Trophoblast cell (in vitro differentiated cells and primary cell): ENCODE measurements around the gene PRPF31.

ENCODE experiments used
- DNase-seq, 2 donors: peaks; one replicate each; pipeline ENCODE4 v3.0.0-alpha.2; 2016
- H2AFZ ChIP-seq: 2 replicates; pipeline ENCODE4 v1.6.1; 2013; ENCODE audit warnings: low read length, moderate library complexity, mild to moderate bottlenecking; ENCODE audit not compliant: insufficient read depth, poor library complexity
- H2AK5ac ChIP-seq: 2 replicates; pipeline ENCODE4 v1.6.1; 2013; ENCODE audit warnings: mild to moderate bottlenecking, low read length
- H2BK120ac ChIP-seq: 2 replicates; pipeline ENCODE4 v1.6.1; 2013; ENCODE audit warnings: low read length, mild to moderate bottlenecking, moderate library complexity; ENCODE audit not compliant: insufficient read depth, poor library complexity
- H2BK12ac ChIP-seq: 2 replicates; pipeline ENCODE4 v1.6.1; 2013; ENCODE audit warnings: mild to moderate bottlenecking, low read length, moderate library complexity
- H2BK5ac ChIP-seq: 2 replicates; pipeline ENCODE4 v1.6.1; 2013; ENCODE audit warnings: low read length, low read depth, moderate library complexity, mild to moderate bottlenecking; ENCODE audit not compliant: poor library complexity
- H3K14ac ChIP-seq: 2 replicates; pipeline ENCODE4 v1.6.1; 2013; ENCODE audit warnings: mild to moderate bottlenecking, low read length
- H3K18ac ChIP-seq: 2 replicates; pipeline ENCODE4 v1.6.1; 2013; ENCODE audit warnings: mild to moderate bottlenecking, low read length
- H3K23ac ChIP-seq: 2 replicates; pipeline ENCODE4 v1.6.1; 2013; ENCODE audit warnings: low read length
- H3K27ac ChIP-seq: 2 replicates; pipeline ENCODE4 v1.5.1; 2013; ENCODE audit warnings: low read depth, mild to moderate bottlenecking, inconsistent platforms, low read length, moderate library complexity
- H3K27me3 ChIP-seq: 2 replicates; pipeline ENCODE4 v1.6.1; 2013; ENCODE audit warnings: inconsistent platforms, mild to moderate bottlenecking, low read length, moderate library complexity; ENCODE audit not compliant: insufficient read depth
- H3K36me3 ChIP-seq, 2 experiments: 1 replicate in 1 of 2; 2 replicates in 1 of 2; pipeline ENCODE4 v1.6.1; 2013; ENCODE audit warnings: low read length in 2 of 2, mild to moderate bottlenecking in 2 of 2, moderate library complexity in 1 of 2; ENCODE audit not compliant: insufficient read depth in 2 of 2, control insufficient read depth in 1 of 2
- H3K4ac ChIP-seq: 2 replicates; pipeline ENCODE4 v1.6.1; 2013; ENCODE audit warnings: low read depth, mild to moderate bottlenecking, low read length, moderate library complexity
- H3K4me1 ChIP-seq, 2 experiments: 1 replicate in 1 of 2; 2 replicates in 1 of 2; pipeline ENCODE4 v1.6.1; 2013; ENCODE audit warnings: low read length in 2 of 2, mild to moderate bottlenecking in 2 of 2, moderate library complexity in 1 of 2; ENCODE audit not compliant: insufficient read depth in 2 of 2, control insufficient read depth in 1 of 2
- H3K4me2 ChIP-seq: 2 replicates; pipeline ENCODE4 v1.6.1; 2013; ENCODE audit warnings: inconsistent platforms, mild to moderate bottlenecking, low read length, moderate library complexity
- H3K4me3 ChIP-seq: 2 replicates; pipeline ENCODE4 v1.5.1; 2013; ENCODE audit warnings: mild to moderate bottlenecking, low read depth, low read length, inconsistent platforms
- H3K79me1 ChIP-seq: one replicate; pipeline ENCODE4 v1.6.1; 2013; ENCODE audit warnings: low read length
- H3K79me2 ChIP-seq: 2 replicates; pipeline ENCODE4 v1.6.1; 2013; ENCODE audit warnings: low read length, mild to moderate bottlenecking; ENCODE audit not compliant: control insufficient read depth, insufficient read depth, poor library complexity
- H3K9ac ChIP-seq: 2 replicates; pipeline ENCODE4 v1.6.1; 2013; ENCODE audit warnings: mild to moderate bottlenecking, low read length
- H3K9me3 ChIP-seq: 2 replicates; pipeline ENCODE4 v1.6.1; 2013; ENCODE audit warnings: low read depth, mild to moderate bottlenecking, control low read depth, inconsistent platforms, low read length; ENCODE audit not compliant: insufficient read depth
- H4K12ac ChIP-seq: 2 replicates; pipeline ENCODE4 v1.6.1; 2013; ENCODE audit warnings: low read depth, mild to moderate bottlenecking, low read length, moderate library complexity
- H4K8ac ChIP-seq: 2 replicates; pipeline ENCODE4 v1.6.1; 2013; ENCODE audit warnings: low read depth, mild to moderate bottlenecking, low read length, moderate library complexity
- H4K91ac ChIP-seq: one replicate; pipeline ENCODE4 v1.6.1; 2013; ENCODE audit warnings: low read depth, mild to moderate bottlenecking, low read length, moderate library complexity
- WGBS: extraction: QIAGEN DNeasy Blood & Tissue Kit; methylation state at CpG from one replicate; pipeline ENCODE4 v1.1.7; 2013; ENCODE audit warnings: missing lambda C conversion rate; ENCODE audit not compliant: insufficient read length, insufficient coverage; ENCODE audit errors: extremely low coverage; 5-methylcytosine and 5-hydroxymethylcytosine counted together

Gene PRPF31

DNA sequence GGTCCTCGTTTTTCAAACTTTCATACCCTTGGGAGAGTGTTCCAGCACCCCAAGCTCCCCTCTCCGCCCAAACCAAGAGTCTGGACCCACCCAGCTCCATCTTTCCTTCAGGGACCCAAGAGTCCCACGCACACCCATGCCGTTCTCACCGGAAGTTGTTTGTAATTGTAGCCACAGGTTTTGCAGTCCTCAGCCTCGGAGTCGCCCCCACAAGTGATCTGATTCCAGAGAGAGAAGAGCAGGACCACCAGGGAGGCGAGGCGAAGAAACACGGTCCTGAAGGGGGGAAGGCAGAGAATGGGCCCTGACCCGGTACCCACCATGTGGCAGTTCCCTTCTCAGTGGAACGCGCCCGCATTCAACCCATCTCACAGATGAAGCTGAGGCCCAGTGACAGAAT, 47.3 kb downstream of the PRPF31 start:
- H3K4me3 ChIP-seq, result no peak overlapping the region
- no peak overlapping the region for H4K91ac ChIP-seq
- no peak overlapping the region for H3K14ac ChIP-seq
- H3K79me2 ChIP-seq, result peaks cover 6% of the 10 kb centered on the region
- peaks cover 6% of the 10 kb centered on the region for H3K9me3 ChIP-seq
- no peak overlapping the region for H3K27ac ChIP-seq
- H2BK5ac ChIP-seq, result no peak overlapping the region
- no peak for DNase-seq
- no CpG with 5 or more reads among the region's 14 CpGs for WGBS
- no peak overlapping the region for H4K8ac ChIP-seq
- H3K4ac ChIP-seq, result no peak overlapping the region
- H3K4me1 ChIP-seq, result peaks cover 5 to 24% of the 10 kb centered on the region in 2 experiments
- no peak overlapping the region for H3K9ac ChIP-seq
- no peak overlapping the region for H2AK5ac ChIP-seq
- no peak overlapping the region for H2AFZ ChIP-seq
- H3K27me3 ChIP-seq, result no peaks in the 10 kb centered on the region
- no peak overlapping the region for H2BK120ac ChIP-seq
- no peak overlapping the region for H3K4me2 ChIP-seq
- no peak overlapping the region for H4K12ac ChIP-seq
- peaks cover 6% of the 10 kb centered on the region for H3K79me1 ChIP-seq
- H3K23ac ChIP-seq, result no peak overlapping the region
- H2BK12ac ChIP-seq, result no peak overlapping the region
- no peak overlapping the region for H3K18ac ChIP-seq
- peaks cover 1 to 4% of the 10 kb centered on the region in 2 experiments for H3K36me3 ChIP-seq

DNA sequence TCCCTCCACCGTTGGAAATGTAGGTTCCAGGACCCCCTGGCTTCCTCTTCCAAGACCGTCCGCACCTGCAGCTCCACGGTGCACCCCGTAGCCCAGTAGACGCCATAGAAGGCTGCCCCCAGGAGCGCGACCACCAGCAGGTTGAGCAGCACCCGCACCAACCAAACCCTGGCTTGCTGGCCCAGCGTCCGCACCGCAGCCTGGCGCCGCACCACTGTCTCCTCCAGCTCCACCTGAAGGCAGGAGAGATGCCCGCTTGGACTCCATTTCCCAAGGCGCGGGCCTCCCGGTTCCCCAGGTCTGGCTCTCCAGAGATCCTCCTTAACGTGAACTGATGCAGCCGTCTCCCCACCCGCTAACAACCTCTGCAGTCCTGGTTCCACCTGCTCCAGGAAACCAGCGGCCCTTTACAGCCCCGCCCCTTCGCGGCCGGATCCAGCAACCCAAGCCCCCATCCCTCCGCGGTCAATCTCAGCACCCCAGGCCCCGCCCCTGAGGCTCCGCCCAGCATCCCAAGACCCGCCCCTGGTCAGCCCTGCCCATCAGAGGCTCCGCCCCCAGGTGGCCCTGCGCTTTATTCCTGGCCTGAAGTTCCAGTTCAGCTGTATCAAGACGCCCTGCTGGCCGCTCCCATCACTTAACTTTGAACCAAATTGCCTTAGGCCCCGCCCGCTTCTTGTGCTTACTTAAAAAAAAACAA, 49.0 kb downstream of the PRPF31 start:
- DNase-seq, result peak; percentile 60 to 71
- Histone ChIP-seq H3K79me1 (peaks cover 3% of the 10 kb centered on the region), H3K27me3 (no peaks in the 10 kb centered on the region), H3K79me2 (peaks cover 4% of the 10 kb centered on the region), H3K4me2 (no peak overlapping the region), H2BK5ac (no peak overlapping the region), H3K18ac (no peak overlapping the region), H4K8ac (no peak overlapping the region), H2BK120ac (no peak overlapping the region), H3K9ac (no peak overlapping the region), H4K12ac (no peak overlapping the region), H3K4me1 (peaks cover 5 to 18% of the 10 kb centered on the region in 2 experiments), H3K4me3 (no peak overlapping the region), H2AFZ (no peak overlapping the region), H2BK12ac (no peak overlapping the region), H4K91ac (no peak overlapping the region), H3K23ac (no peak overlapping the region), H3K9me3 (peaks cover 6% of the 10 kb centered on the region), H3K14ac (no peak overlapping the region), H2AK5ac (no peak overlapping the region), H3K27ac (no peak overlapping the region), H3K36me3 (no peaks in the 10 kb centered on the region), H3K4ac (no peak overlapping the region)
- WGBS, result no CpG with 5 or more reads among the region's 37 CpGs

DNA sequence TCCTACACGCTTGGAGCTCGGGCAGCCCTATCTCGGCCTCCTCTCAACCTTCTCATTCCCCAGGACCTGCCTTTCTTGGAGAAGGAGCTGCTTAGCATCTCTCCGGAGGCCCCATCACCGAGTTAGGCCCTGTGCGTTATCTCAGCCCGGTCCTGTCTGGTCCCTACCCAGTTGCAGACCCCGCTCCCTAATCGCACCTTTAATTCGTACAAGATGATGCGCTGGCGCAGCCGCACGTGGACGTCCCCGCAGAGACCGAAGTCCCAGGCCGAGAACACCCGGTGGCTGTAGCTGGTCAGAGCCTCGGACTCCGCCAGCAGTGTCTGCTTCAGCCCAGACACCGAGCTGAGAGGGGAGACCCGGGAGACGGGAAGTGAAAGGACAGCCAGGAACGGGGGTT, 49.7 kb downstream of the PRPF31 start:
- Histone ChIP-seq H3K79me1 (peaks cover under 1% of the 10 kb centered on the region), H3K9ac (no peak overlapping the region), H3K36me3 (no peaks in the 10 kb centered on the region), H3K23ac (no peak overlapping the region), H2BK120ac (no peak overlapping the region), H3K9me3 (peaks cover 6% of the 10 kb centered on the region), H3K14ac (no peak overlapping the region), H2BK5ac (no peak overlapping the region), H3K4ac (no peak overlapping the region), H3K4me2 (no peak overlapping the region), H3K27ac (no peak overlapping the region), H2AFZ (no peak overlapping the region), H2BK12ac (no peak overlapping the region), H4K12ac (no peak overlapping the region), H4K8ac (no peak overlapping the region), H3K27me3 (no peaks in the 10 kb centered on the region), H3K4me1 (peaks cover 5 to 18% of the 10 kb centered on the region in 2 experiments), H4K91ac (no peak overlapping the region), H3K4me3 (no peak overlapping the region), H3K18ac (no peak overlapping the region), H3K79me2 (peaks cover 2% of the 10 kb centered on the region), H2AK5ac (no peak overlapping the region)
- no peak for DNase-seq
- no CpG with 5 or more reads among the region's 25 CpGs for WGBS

DNA sequence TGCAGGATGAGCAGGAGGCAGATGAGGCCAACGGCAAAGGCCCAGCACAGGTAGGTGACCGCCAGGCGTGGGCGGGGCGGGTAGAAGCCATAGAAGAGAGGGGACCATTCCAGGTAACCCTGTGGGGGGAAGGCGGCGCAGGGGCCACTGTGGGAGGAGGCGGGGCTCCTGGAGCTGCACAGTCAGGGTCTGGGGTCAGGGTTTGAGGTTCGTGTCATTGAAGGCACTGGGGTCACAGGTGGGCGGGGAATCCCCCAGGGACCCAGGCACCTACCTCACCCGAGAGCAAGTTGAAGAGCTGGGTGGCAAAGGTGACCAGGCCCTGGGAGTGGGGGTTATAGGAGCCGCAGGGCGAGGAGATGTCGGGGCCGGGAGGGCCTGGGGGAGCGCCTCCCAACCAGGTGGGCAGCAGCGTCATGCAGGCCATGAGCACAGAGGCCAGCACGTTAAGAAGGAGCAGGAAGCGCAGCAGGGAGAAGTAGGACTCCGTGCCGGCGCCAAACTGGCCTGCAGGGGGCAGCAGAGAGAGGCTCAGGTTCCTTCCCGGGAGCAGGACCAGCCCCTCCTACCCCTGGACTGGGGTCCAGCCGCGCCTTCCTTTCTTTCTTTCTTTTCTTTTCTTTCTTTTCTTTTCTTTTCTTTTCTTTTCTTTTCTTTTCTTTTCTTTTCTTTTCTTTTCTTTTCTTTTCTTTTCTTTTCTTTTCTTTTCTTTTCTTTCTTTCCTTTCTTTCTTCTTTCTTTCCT, 52.8 kb downstream of the PRPF31 start:
- Histone ChIP-seq H3K27ac (no peak overlapping the region), H2AK5ac (no peak overlapping the region), H3K36me3 (no peaks in the 10 kb centered on the region), H3K23ac (no peak overlapping the region), H3K79me1 (peaks cover 4% of the 10 kb centered on the region), H3K9me3 (peaks cover 6% of the 10 kb centered on the region), H3K4me3 (no peak overlapping the region), H3K79me2 (no peaks in the 10 kb centered on the region), H2BK5ac (no peak overlapping the region), H4K91ac (no peak overlapping the region), H4K12ac (no peak overlapping the region), H3K4ac (no peak overlapping the region), H3K9ac (no peak overlapping the region), H3K14ac (no peak overlapping the region), H3K4me2 (no peak overlapping the region), H2BK12ac (no peak overlapping the region), H4K8ac (no peak overlapping the region), H3K27me3 (no peaks in the 10 kb centered on the region), H3K4me1 (peaks cover 4 to 13% of the 10 kb centered on the region in 2 experiments), H3K18ac (no peak overlapping the region), H2BK120ac (no peak overlapping the region), H2AFZ (no peak overlapping the region)
- DNase-seq, result peak; percentile 83 to 96
- no CpG with 5 or more reads among the region's 25 CpGs for WGBS
